ENCODE data around the gene PIP5K1C.

DNA sequence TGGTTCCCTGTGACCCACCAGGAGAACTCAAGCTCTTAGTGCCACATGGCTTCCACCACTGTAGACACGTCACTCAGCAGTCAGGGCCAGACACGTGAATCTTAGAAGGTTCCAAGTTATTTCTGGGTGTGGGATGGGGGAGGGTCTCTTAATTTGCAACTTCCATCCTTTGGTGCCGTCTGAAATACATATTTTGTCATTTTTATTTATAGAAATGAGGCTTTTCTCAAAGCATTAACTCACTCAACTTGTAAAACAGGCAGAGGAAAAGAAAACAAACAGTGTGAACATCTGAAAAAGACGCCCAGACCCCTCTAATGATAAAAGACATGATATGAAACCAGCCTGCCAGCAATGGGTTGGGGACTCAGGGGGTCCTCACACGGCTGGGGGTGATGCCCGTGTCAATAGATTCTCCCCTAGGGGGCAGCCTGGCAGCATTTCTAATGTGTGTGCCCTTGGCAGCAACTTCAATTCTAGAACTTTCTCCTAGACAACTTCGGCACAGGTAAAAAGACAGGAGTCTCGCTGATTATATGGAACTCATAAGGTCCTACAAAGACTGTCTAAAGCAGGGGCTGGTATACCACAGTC is 15.4 kb downstream of the PIP5K1C start:
- TF ChIP-seq, protein P1, sequence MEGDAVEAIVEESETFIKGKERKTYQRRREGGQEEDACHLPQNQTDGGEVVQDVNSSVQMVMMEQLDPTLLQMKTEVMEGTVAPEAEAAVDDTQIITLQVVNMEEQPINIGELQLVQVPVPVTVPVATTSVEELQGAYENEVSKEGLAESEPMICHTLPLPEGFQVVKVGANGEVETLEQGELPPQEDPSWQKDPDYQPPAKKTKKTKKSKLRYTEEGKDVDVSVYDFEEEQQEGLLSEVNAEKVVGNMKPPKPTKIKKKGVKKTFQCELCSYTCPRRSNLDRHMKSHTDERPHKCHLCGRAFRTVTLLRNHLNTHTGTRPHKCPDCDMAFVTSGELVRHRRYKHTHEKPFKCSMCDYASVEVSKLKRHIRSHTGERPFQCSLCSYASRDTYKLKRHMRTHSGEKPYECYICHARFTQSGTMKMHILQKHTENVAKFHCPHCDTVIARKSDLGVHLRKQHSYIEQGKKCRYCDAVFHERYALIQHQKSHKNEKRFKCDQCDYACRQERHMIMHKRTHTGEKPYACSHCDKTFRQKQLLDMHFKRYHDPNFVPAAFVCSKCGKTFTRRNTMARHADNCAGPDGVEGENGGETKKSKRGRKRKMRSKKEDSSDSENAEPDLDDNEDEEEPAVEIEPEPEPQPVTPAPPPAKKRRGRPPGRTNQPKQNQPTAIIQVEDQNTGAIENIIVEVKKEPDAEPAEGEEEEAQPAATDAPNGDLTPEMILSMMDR (IDR thresholded peaks at IDR 0.05; ENCODE audit: borderline replicate concordance, extremely low read depth, low read length, poor library complexity, severe bottlenecking): no peak
- TF ChIP-seq EZH2 (IDR thresholded peaks at IDR 0.05; ENCODE audit: borderline replicate concordance, low read depth, low read length, severe bottlenecking): no peak
